Gastrocnemius medialis (tissue), 4 donors: ENCODE measurements around the gene RAD51B.

ENCODE experiments used
- CTCF ChIP-seq, 5 experiments: fragments of 450-650 bp in 3 of 5; fragments of 200-600 bp in 2 of 5; sonication (generic) in 2 of 5; IDR thresholded peaks in 4 of 5; conservative IDR thresholded peaks in 1 of 5; 1 replicate in 4 of 5; 2 replicates in 1 of 5; pipeline ENCODE4 v1.5.1; 2016 to 2019; ENCODE audit warnings: antibody characterized with exemption in 5 of 5, mild to moderate bottlenecking in 3 of 5, moderate library complexity in 3 of 5
- POLR2A ChIP-seq, 2 donors: fragments of 450-650 bp; IDR thresholded peaks; one replicate each; pipeline ENCODE4 v1.6.1; 2017; ENCODE audit warnings: antibody characterized with exemption in 2 of 2, mild to moderate bottlenecking in 2 of 2, moderate library complexity in 2 of 2

- TF ChIP-seq CTCF (IDR thresholded peaks at IDR 0.05 in 4 of 5, conservative IDR thresholded peaks at IDR 0.05 in 1 of 5) (no peak), POLR2A (IDR thresholded peaks at IDR 0.05) (no peak)
Observed at GRCh38 chr14:68097727-68098126, 278.1 kb downstream of the RAD51B start.
